Spleen (tissue), 11 donors: Measurements from ENCODE around the gene ENPP1. TPM values are rescaled to one million over a fixed set of nuclear protein-coding genes. Genes with fewer than 3 reads are reported as not detected.
A peak's percentile ranks its signal among the peaks of the same experiment; 100 is the strongest.

Experiments used
- DNase-seq: peaks from one replicate; pipeline ENCODE4 v3.0.0-alpha.2; 2020
- H3K27ac ChIP-seq, 8 donors: fragments of 200-600 bp; sonication (generic) in 7 of 8; 1 replicate in 4 of 8; 2 replicates in 4 of 8; pipeline versions ENCODE4 v1.5.0 to v1.8.0; 2016 to 2021; ENCODE audit warnings: inconsistent platforms in 4 of 8, mild to moderate bottlenecking in 4 of 8, moderate library complexity in 1 of 8
- H3K27me3 ChIP-seq, 7 donors: fragments of 200-600 bp; sonication (generic) in 6 of 7; replicated peaks in 1 of 7; 1 replicate in 4 of 7; 2 replicates in 3 of 7; pipeline versions ENCODE4 v1.5.0 to v1.8.0; 2016 to 2021; ENCODE audit warnings: inconsistent platforms in 3 of 7, mild to moderate bottlenecking in 1 of 7
- H3K36me3 ChIP-seq, 6 donors: fragments of 200-600 bp; sonication (generic) in 5 of 6; 1 replicate in 4 of 6; 2 replicates in 2 of 6; pipeline versions ENCODE4 v1.5.0 to v1.8.0; 2016 to 2021; ENCODE audit warnings: inconsistent platforms in 2 of 6
- H3K4me1 ChIP-seq, 6 donors: fragments of 200-600 bp; sonication (generic) in 5 of 6; 1 replicate in 3 of 6; 2 replicates in 3 of 6; pipeline versions ENCODE4 v1.5.0 to v1.8.0; 2016 to 2021; ENCODE audit warnings: inconsistent platforms in 3 of 6
- H3K4me3 ChIP-seq, 8 donors: fragments of 200-600 bp; sonication (generic) in 7 of 8; 1 replicate in 4 of 8; 2 replicates in 4 of 8; pipeline versions ENCODE4 v1.5.0 to v1.8.0; 2016 to 2021; ENCODE audit warnings: inconsistent platforms in 4 of 8, mild to moderate bottlenecking in 4 of 8, moderate library complexity in 2 of 8
- H3K9me3 ChIP-seq, 8 donors: fragments of 200-600 bp; sonication (generic) in 7 of 8; 1 replicate in 4 of 8; 2 replicates in 4 of 8; pipeline versions ENCODE4 v1.5.0 to v1.8.0; 2016 to 2021; ENCODE audit warnings: inconsistent platforms in 4 of 8
- CTCF ChIP-seq, 11 experiments: fragments of 200-600 bp in 7 of 11; fragments of 450-650 bp in 4 of 11; sonication (generic) in 4 of 11; IDR thresholded peaks in 8 of 11; conservative IDR thresholded peaks in 3 of 11; 1 replicate in 7 of 11; 2 replicates in 4 of 11; pipeline versions ENCODE4 v1.4.0 to v1.8.0; 2016 to 2021; ENCODE audit warnings: antibody characterized with exemption in 11 of 11, inconsistent platforms in 4 of 11, mild to moderate bottlenecking in 1 of 11
- POLR2A ChIP-seq, 3 donors: fragments of 450-650 bp; IDR thresholded peaks; one replicate each; pipeline ENCODE4 v1.5.1; 2017; ENCODE audit warnings: antibody characterized with exemption in 3 of 3, mild to moderate bottlenecking in 1 of 3
- POLR2AphosphoS5 ChIP-seq, 3 donors: sonication (generic); formaldehyde crosslinking; IDR thresholded peaks; one replicate each; pipeline ENCODE4 v1.5.1; 2017; ENCODE audit warnings: antibody characterized with exemption in 3 of 3
- WGBS, 5 donors: extraction: QIAGEN DNeasy Blood & Tissue Kit in 3 of 5; methylation state at CpG; one replicate each; pipeline versions ENCODE4 v1.1.5 to v1.1.7; 2013 to 2018; 5-methylcytosine and 5-hydroxymethylcytosine counted together
- intact Hi-C: fragments of 100-400 bp; cut with DNase I; formaldehyde crosslinking; loops from one replicate; pipeline ENCODE4 v1.15.0; 2023; ENCODE audit warnings: low total_unique reads
- polyA plus RNA-seq, 3 donors: library from polyadenylated mRNA; stranded (reverse); fragments of 200-250 nt; gene quantifications; one replicate each; pipeline ENCODE4 v1.2.1, GENCODE V29; 2013
- total RNA-seq, 7 donors: library from RNA; depleted of rRNA in 3 of 7; stranded (reverse); fragments of >200 nt in 3 of 7; fragmentation: NEBNext Ultra II Directional in 4 of 7; extraction: Animal tissue kit (Norgen Biotek cat#: 25700) in 4 of 7; gene quantifications; one replicate each; pipeline versions ENCODE4 v1.1.0 to v1.2.1, GENCODE V29; 2016 to 2021
- donor health status: healthy with polysubstance abuse.
- donor health status: DM: no; HTN: no; CAD: no; lungs with moderate emphysema.
- donor health status: DM: no; HTN: no; CAD: no.
- donor health status: Bipolar disorder and iron deficiency.
- donor health status: healthy.
- donor health status: DM: no; HTN: no; CAD: no.
- donor health status: DM: yes; HTN: yes; CAD: no.

Gene ENPP1
- total and polyA plus RNA-seq, 10 donors, result 0.46 to 10.6 (median 2.9) TPM

DNA sequence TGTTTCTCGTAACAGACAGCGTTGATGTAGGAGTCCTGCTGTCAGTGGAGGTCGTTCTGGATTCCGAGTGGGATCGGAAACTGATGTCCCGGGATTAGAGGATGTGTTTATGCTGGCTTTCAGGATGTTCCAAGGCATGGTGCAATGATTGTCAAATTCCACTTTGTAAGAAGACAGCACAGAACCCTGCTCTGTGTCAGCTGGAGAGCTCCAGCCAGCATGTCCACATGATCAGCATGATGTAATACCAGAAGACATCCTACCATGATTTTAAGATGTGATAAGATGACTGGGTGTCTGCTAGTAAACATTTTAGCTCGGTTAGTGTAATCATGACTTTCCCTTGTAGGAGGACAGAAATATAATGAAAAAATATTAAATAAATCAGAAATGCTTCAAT, 20.3 kb downstream of the ENPP1 start:
- 77 to 89% (median 89%) methylated on average over 7 of the region's 7 CpGs for WGBS, 5 donors
- TF ChIP-seq POLR2A (IDR thresholded peaks at IDR 0.05) (no peak), POLR2AphosphoS5 (IDR thresholded peaks at IDR 0.05) (no peak), CTCF (IDR thresholded peaks at IDR 0.05 in 8 of 11, conservative IDR thresholded peaks at IDR 0.05 in 3 of 11) (no peak)
- H3K27ac ChIP-seq, result peak overlapping the region in 3 of 8 donors; percentile 26 to 63 (median 29)

GRCh38 chr6:131828951-131829350, 21.1 kb downstream of the ENPP1 start:
- Histone ChIP-seq H3K27me3 (no peaks in the 10 kb centered on the region), H3K4me1 (no peaks in the 10 kb centered on the region), H3K9me3 (no peaks in the 10 kb centered on the region), H3K4me3 (no peak overlapping the region), H3K27ac (peak overlapping the region in 3 of 8 donors; percentile 29 to 63 (median 44)), H3K36me3 (no peaks in the 10 kb centered on the region)
- TF ChIP-seq POLR2A (IDR thresholded peaks at IDR 0.05), result no peak
- TF ChIP-seq CTCF (IDR thresholded peaks at IDR 0.05 in 8 of 11, conservative IDR thresholded peaks at IDR 0.05 in 3 of 11), result no peak
- TF ChIP-seq POLR2AphosphoS5 (IDR thresholded peaks at IDR 0.05), result no peak
- WGBS, 5 donors, result 69 to 81% (median 76%) methylated on average over 2 of the region's 2 CpGs
- intact Hi-C loops, result no loop called here
- no peak for DNase-seq

More for the DNA sequence above, 20.3 kb downstream of the ENPP1 start:
- Histone ChIP-seq H3K36me3 (no peaks in the 10 kb centered on the region), H3K4me1 (no peaks in the 10 kb centered on the region), H3K27me3 (no peaks in the 10 kb centered on the region), H3K4me3 (no peak overlapping the region), H3K9me3 (no peaks in the 10 kb centered on the region)
- intact Hi-C loops, result no loop called here
- DNase-seq, result no peak

- WGBS, 5 donors, result 52 to 66% (median 60%) methylated on average over 4 of the region's 4 CpGs
- Histone ChIP-seq H3K27ac (no peak overlapping the region), H3K4me1 (no peaks in the 10 kb centered on the region), H3K9me3 (no peaks in the 10 kb centered on the region), H3K4me3 (no peak overlapping the region), H3K27me3 (no peaks in the 10 kb centered on the region), H3K36me3 (no peaks in the 10 kb centered on the region)
- DNase-seq, result no peak
- intact Hi-C loops, result no loop called here
- TF ChIP-seq CTCF (IDR thresholded peaks at IDR 0.05 in 8 of 11, conservative IDR thresholded peaks at IDR 0.05 in 3 of 11), result no peak
- TF ChIP-seq POLR2A (IDR thresholded peaks at IDR 0.05), result no peak
- TF ChIP-seq POLR2AphosphoS5 (IDR thresholded peaks at IDR 0.05), result no peak
Observed at GRCh38 chr6:131831392-131831791, 23.6 kb downstream of the ENPP1 start.

DNA sequence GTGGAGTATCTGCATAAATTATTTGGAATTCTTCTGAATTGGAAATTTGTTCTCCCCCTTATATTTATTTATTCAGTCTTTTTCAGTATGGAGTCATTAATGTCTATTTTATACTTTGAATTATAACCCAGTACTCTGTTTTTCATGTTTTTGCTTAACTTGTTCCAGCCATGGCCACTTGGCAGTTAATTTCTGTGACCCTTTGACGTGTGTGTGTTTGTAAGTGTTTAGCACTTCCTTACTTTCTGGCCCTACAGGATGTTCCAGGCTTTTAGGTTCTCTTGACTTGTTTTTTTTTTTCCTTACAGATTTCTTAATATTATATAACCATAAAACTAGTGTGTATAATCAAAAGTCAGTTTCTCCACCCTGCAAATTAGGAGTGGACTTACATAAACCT, 24.1 kb downstream of the ENPP1 start:
- no peak for DNase-seq
- no peaks in the 10 kb centered on the region for H3K36me3 ChIP-seq
- H3K27me3 ChIP-seq, result no peaks in the 10 kb centered on the region
- no peaks in the 10 kb centered on the region for H3K4me1 ChIP-seq
- intact Hi-C loops, result no loop called here
- H3K9me3 ChIP-seq, result no peaks in the 10 kb centered on the region
- no peak overlapping the region for H3K4me3 ChIP-seq
- H3K27ac ChIP-seq, result no peak overlapping the region
- 13 to 59% (median 32%) methylated on average over 1 of the region's 1 CpG for WGBS, 5 donors
- TF ChIP-seq POLR2AphosphoS5 (IDR thresholded peaks at IDR 0.05), result no peak
- no peak for TF ChIP-seq CTCF (IDR thresholded peaks at IDR 0.05 in 8 of 11, conservative IDR thresholded peaks at IDR 0.05 in 3 of 11)
- TF ChIP-seq POLR2A (IDR thresholded peaks at IDR 0.05), result no peak
